Neuron (in vitro differentiated cells): ENCODE data around the gene ALDH3A1.

Source experiments
- H2AFZ ChIP-seq: one replicate; pipeline ENCODE4 v1.6.1; 2013; ENCODE audit warnings: low read depth, mild to moderate bottlenecking, inconsistent platforms, low read length, moderate library complexity
- H3K27me3 ChIP-seq: one replicate; pipeline ENCODE4 v1.6.1; 2013; ENCODE audit warnings: low read length; ENCODE audit not compliant: insufficient read depth
- H3K36me3 ChIP-seq: one replicate; pipeline ENCODE4 v1.6.1; 2013; ENCODE audit warnings: low read length; ENCODE audit not compliant: insufficient read depth
- H3K4me1 ChIP-seq: one replicate; pipeline ENCODE4 v1.6.1; 2013; ENCODE audit warnings: low read length; ENCODE audit not compliant: insufficient read depth
- H3K4me3 ChIP-seq: 2 replicates; pipeline ENCODE4 v1.5.1; 2013; ENCODE audit warnings: mild to moderate bottlenecking, low read length, moderate library complexity
- H3K9me3 ChIP-seq: one replicate; pipeline ENCODE4 v1.6.1; 2013; ENCODE audit warnings: low read length

The ALDH3A1 gene

GRCh38 chr17:19742495-19742894 is 5.6 kb downstream of the ALDH3A1 start:
- H2AFZ ChIP-seq, result no peak overlapping the region
- peaks cover 3% of the 10 kb centered on the region for H3K4me1 ChIP-seq
- peaks cover 6% of the 10 kb centered on the region for H3K27me3 ChIP-seq
- H3K4me3 ChIP-seq, result no peak overlapping the region
- no peaks in the 10 kb centered on the region for H3K9me3 ChIP-seq
- no peaks in the 10 kb centered on the region for H3K36me3 ChIP-seq

- Histone ChIP-seq H3K4me1 (peaks cover 3% of the 10 kb centered on the region), H3K4me3 (no peak overlapping the region), H3K9me3 (no peaks in the 10 kb centered on the region)
These were observed 6.2 kb downstream of the ALDH3A1 start for GRCh38 chr17:19741832-19742457.

DNA sequence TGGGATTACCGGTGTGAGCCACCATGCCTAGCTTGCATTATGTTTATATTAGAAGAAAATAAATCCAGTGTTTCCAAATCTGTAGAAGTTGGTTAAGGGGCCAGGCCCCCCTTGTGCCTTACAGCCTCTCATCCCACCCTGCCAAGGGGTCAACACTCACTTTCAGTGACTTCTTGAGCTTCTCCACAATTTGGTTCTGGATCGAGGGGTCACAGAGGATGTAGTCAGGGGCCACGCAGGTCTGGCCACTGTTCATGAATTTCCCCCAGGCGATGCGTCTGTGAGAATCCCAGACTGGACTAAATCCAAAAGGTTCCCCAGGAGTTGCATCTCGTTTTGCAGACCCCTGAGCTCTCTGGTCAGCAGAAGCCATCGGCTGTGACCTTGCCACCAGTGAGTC is 7.2 kb downstream of the ALDH3A1 start:
- H3K9me3 ChIP-seq, result no peaks in the 10 kb centered on the region
- H2AFZ ChIP-seq, result no peak overlapping the region
- H3K36me3 ChIP-seq, result no peaks in the 10 kb centered on the region
- no peak overlapping the region for H3K4me3 ChIP-seq
- peaks cover 3% of the 10 kb centered on the region for H3K4me1 ChIP-seq
- peaks cover 6% of the 10 kb centered on the region for H3K27me3 ChIP-seq

More at GRCh38 chr17:19741832-19742457, 6.2 kb downstream of the ALDH3A1 start:
- H2AFZ ChIP-seq, result no peak overlapping the region
- H3K36me3 ChIP-seq, result no peaks in the 10 kb centered on the region
- peaks cover 6% of the 10 kb centered on the region for H3K27me3 ChIP-seq

GRCh38 chr17:19739241-19740201 is 8.6 kb downstream of the ALDH3A1 start:
- Histone ChIP-seq H3K4me1 (peaks cover 3% of the 10 kb centered on the region), H3K4me3 (no peak overlapping the region), H3K36me3 (no peaks in the 10 kb centered on the region), H3K27me3 (peaks cover 6% of the 10 kb centered on the region), H2AFZ (no peak overlapping the region), H3K9me3 (no peaks in the 10 kb centered on the region)

DNA sequence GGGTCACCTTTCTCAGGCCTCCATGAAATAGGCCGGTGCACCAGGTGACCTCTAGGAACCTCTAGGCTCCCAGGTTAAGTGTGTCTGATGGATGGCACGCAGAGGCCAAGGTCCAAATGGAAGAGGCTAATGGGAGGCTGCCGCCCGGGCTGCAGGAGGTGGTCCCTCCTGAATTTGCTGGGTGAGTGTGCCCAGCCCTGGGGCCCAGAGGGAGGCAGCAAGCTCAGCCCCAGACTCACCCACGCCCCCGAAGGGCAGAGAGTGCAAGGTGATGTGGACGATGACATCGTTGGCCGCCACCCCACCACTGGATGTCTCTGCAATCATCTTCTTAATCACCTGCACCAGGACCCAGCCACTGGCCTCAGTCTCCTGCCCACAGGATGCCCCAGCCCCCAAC is 9.3 kb downstream of the ALDH3A1 start:
- Histone ChIP-seq H2AFZ (no peak overlapping the region), H3K4me1 (no peaks in the 10 kb centered on the region), H3K4me3 (no peak overlapping the region), H3K36me3 (no peaks in the 10 kb centered on the region), H3K27me3 (peaks cover 6% of the 10 kb centered on the region), H3K9me3 (no peaks in the 10 kb centered on the region)

GRCh38 chr17:19738073-19738449 is 10.0 kb downstream of the ALDH3A1 start:
- no peak overlapping the region for H3K4me3 ChIP-seq
- H3K4me1 ChIP-seq, result no peaks in the 10 kb centered on the region
- H3K9me3 ChIP-seq, result no peaks in the 10 kb centered on the region
- peaks cover 6% of the 10 kb centered on the region for H3K27me3 ChIP-seq
- no peaks in the 10 kb centered on the region for H3K36me3 ChIP-seq
- H2AFZ ChIP-seq, result no peak overlapping the region

DNA sequence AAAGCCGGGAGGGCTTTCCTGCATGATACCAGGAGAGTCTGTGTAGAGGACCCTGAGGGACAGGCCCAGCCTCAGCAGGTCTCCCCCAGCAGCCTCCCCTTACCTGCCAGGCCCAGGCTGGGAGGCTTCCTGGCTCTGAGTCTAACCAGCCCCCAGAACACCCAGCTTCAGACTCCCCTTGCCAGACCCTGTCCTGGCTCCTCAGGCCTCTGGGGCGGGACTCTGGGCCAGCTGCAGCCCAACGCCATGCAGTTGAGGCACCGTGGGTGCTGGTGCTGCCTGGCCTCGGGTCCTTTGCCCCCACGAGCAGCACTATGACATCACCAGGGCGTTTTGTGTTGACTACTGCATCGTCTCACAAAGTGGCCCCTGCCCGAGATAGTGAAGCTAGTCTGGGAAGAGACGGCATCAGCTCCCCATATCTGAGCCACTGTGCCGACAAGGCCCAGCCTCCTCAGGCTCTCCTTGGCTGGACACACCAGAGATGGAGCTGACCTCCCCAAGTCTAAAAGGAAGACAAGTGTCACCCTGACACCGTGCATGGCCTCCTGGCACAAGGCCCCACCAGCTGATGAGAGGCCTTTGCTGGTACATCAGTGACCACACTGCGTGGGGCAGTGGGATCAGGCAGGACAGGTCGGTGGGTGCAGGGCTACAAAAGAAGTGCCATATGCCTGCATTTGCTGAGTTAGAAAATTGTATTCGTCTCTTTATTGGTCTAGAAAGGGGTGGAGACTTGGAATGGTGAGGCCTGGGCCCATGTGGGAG is 10.6 kb downstream of the ALDH3A1 start:
- Histone ChIP-seq H3K4me1 (no peaks in the 10 kb centered on the region), H3K9me3 (no peaks in the 10 kb centered on the region), H3K4me3 (no peak overlapping the region), H3K36me3 (no peaks in the 10 kb centered on the region), H3K27me3 (peaks cover 6% of the 10 kb centered on the region), H2AFZ (no peak overlapping the region)

DNA sequence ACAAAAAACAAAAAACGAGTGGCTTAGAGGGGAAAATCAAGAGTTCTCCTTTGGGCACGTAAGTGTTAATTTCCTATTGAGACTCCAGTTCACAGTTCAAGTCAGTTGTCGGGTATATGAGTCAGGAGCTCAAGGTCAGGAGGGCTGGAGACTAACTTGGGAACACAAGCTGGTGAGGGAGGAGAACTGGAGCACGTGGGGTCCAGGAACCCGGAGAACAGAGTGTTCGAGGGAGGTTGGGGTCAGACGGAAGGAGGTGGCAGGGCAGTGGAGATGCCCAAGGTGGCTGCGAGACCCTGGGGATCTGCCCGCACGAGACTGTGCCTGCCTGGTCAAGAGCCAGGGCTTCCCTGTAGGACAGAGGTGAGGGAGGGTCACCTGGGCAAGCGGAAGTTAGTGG is 12.0 kb downstream of the ALDH3A1 start:
- H3K27me3 ChIP-seq, result peaks cover 3% of the 10 kb centered on the region
- no peak overlapping the region for H2AFZ ChIP-seq
- no peak overlapping the region for H3K4me3 ChIP-seq
- no peaks in the 10 kb centered on the region for H3K4me1 ChIP-seq
- no peaks in the 10 kb centered on the region for H3K36me3 ChIP-seq
- H3K9me3 ChIP-seq, result no peaks in the 10 kb centered on the region

- Histone ChIP-seq H2AFZ (no peak overlapping the region), H3K27me3 (peaks cover 3% of the 10 kb centered on the region)
These were observed 14.1 kb downstream of the ALDH3A1 start for GRCh38 chr17:19733953-19734526.

DNA sequence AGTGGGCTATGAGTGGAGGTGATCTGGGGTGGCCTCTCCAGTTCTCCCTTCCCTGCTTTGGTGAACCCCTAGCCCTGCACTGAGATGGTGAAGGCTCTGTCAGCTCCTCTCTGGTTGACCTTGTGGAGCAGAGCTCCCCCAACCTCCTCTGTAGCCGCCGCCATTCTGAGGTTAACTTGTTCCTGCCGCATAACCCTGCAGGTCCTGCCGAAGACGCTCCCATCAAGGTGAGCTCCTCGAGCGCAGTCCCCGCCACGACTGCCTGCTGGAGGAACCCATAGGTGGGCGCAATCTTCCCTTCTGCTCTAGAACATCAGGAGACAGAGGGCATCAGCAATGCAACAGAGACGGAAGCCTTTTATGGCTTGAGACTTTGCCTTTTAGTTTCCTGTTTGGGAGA is 16.5 kb downstream of the ALDH3A1 start:
- H2AFZ ChIP-seq, result no peak overlapping the region
- no peaks in the 10 kb centered on the region for H3K4me1 ChIP-seq
- no peaks in the 10 kb centered on the region for H3K9me3 ChIP-seq
- H3K36me3 ChIP-seq, result no peaks in the 10 kb centered on the region
- no peak overlapping the region for H3K4me3 ChIP-seq
- no peaks in the 10 kb centered on the region for H3K27me3 ChIP-seq

More at GRCh38 chr17:19733953-19734526, 14.1 kb downstream of the ALDH3A1 start:
- Histone ChIP-seq H3K9me3 (no peaks in the 10 kb centered on the region), H3K4me1 (no peaks in the 10 kb centered on the region), H3K4me3 (no peak overlapping the region), H3K36me3 (no peaks in the 10 kb centered on the region)

DNA sequence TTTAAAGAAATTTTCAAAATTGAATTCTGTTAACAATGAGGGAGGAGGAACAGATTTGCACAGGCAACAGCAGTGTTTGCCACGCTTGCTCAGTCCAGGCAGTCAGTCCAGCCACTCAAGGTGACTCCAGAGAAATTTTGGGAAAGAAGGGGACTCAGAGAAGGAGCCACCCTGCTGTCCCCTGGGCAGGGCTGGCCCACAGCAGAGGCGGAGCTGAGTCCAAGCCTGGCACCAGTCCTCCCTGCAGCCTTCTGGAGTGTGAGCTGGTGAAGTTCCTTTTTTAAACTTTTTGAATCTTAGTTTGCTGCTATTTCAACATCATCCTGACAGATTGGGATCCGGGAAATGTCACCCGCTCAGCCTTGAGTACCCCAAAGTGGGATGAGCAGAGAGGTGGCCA is 17.3 kb downstream of the ALDH3A1 start:
- H2AFZ ChIP-seq, result no peak overlapping the region
- H3K4me1 ChIP-seq, result no peaks in the 10 kb centered on the region
- H3K36me3 ChIP-seq, result no peaks in the 10 kb centered on the region
- H3K27me3 ChIP-seq, result no peaks in the 10 kb centered on the region
- no peaks in the 10 kb centered on the region for H3K9me3 ChIP-seq
- H3K4me3 ChIP-seq, result no peak overlapping the region

- Histone ChIP-seq H3K27me3 (no peaks in the 10 kb centered on the region), H3K36me3 (no peaks in the 10 kb centered on the region), H3K4me3 (no peak overlapping the region), H3K4me1 (no peaks in the 10 kb centered on the region), H3K9me3 (no peaks in the 10 kb centered on the region), H2AFZ (no peak overlapping the region)
These were observed 18.2 kb downstream of the ALDH3A1 start for GRCh38 chr17:19729900-19730299.

GRCh38 chr17:19728084-19728495 is 20.0 kb downstream of the ALDH3A1 start:
- Histone ChIP-seq H3K4me3 (no peak overlapping the region), H3K9me3 (no peaks in the 10 kb centered on the region), H3K4me1 (no peaks in the 10 kb centered on the region), H2AFZ (no peak overlapping the region), H3K27me3 (no peaks in the 10 kb centered on the region), H3K36me3 (no peaks in the 10 kb centered on the region)
